ENCODE measurements around the gene C17orf50. TPM values are rescaled to one million over a fixed set of nuclear protein-coding genes. Genes with fewer than 3 reads are reported as not detected.
A peak's percentile ranks its signal among the peaks of the same experiment; 100 is the strongest.

The C17orf50 gene
- total RNA-seq, 1 experiment from 2014 or later, result not detected

GRCh38 chr17:35732806-35733136, 27.9 kb upstream of the C17orf50 start:
- H3K4me1 Mint-ChIP-seq (ENCODE audit: insufficient read depth, unreplicated experiment), result peaks cover 8% of the 10 kb centered on the region
- no peak overlapping the region for H3K27ac Mint-ChIP-seq (ENCODE audit: low read depth, unreplicated experiment)
- CTCF ChIA-PET, result interaction anchor here (0.5 to 7.8 kb wide), 5 partner anchors 16 to 419 kb away, joined by 3 to 57 read pairs (median 3); no protein-coding TSS in a partner anchor
- peak overlapping the region; percentile 50 for H3K4me3 Mint-ChIP-seq (ENCODE audit: unreplicated experiment)
- intact Hi-C loops (cut with micrococcal nuclease), result no loop called here
- no peaks in the 10 kb centered on the region for H3K27me3 Mint-ChIP-seq (ENCODE audit: insufficient read depth, unreplicated experiment)
- POLR2A ChIA-PET, result no interaction called here
- H3K36me3 Mint-ChIP-seq (ENCODE audit: insufficient read depth, unreplicated experiment), result peaks cover 4% of the 10 kb centered on the region
- BruUV-seq (replicated peaks), result no TSS peak
- no peak for DNase-seq (ENCODE audit: unreplicated experiment)
- no peaks in the 10 kb centered on the region for H3K9me3 Mint-ChIP-seq (ENCODE audit: unreplicated experiment)
- TF ChIP-seq CTCF (IDR thresholded peaks at IDR 0.05; ENCODE audit: unreplicated experiment), result no peak

GRCh38 chr17:35733366-35733765, 27.3 kb upstream of the C17orf50 start:
- CTCF ChIA-PET, result interaction anchor here (0.5 to 7.8 kb wide), 4 partner anchors 15 to 1159 kb away, joined by 3 to 57 read pairs (median 4); no protein-coding TSS in a partner anchor
- TF ChIP-seq CTCF (IDR thresholded peaks at IDR 0.05; ENCODE audit: unreplicated experiment), result no peak
- Mint-ChIP-seq H3K27me3 (ENCODE audit: insufficient read depth, unreplicated experiment) (no peaks in the 10 kb centered on the region), H3K9me3 (ENCODE audit: unreplicated experiment) (no peaks in the 10 kb centered on the region), H3K36me3 (ENCODE audit: insufficient read depth, unreplicated experiment) (peaks cover 4% of the 10 kb centered on the region), H3K4me1 (ENCODE audit: insufficient read depth, unreplicated experiment) (peaks cover 6% of the 10 kb centered on the region), H3K27ac (ENCODE audit: low read depth, unreplicated experiment) (no peak overlapping the region), H3K4me3 (ENCODE audit: unreplicated experiment) (no peak overlapping the region)
- BruUV-seq (replicated peaks), result no TSS peak
- intact Hi-C loops (cut with micrococcal nuclease), result no loop called here
- POLR2A ChIA-PET, result no interaction called here
- no peak for DNase-seq (ENCODE audit: unreplicated experiment)

- Mint-ChIP-seq H3K4me1 (ENCODE audit: insufficient read depth, unreplicated experiment) (peaks cover 6% of the 10 kb centered on the region), H3K36me3 (ENCODE audit: insufficient read depth, unreplicated experiment) (peaks cover 4% of the 10 kb centered on the region), H3K27me3 (ENCODE audit: insufficient read depth, unreplicated experiment) (peaks cover 6% of the 10 kb centered on the region), H3K4me3 (ENCODE audit: unreplicated experiment) (no peak overlapping the region), H3K27ac (ENCODE audit: low read depth, unreplicated experiment) (no peak overlapping the region), H3K9me3 (ENCODE audit: unreplicated experiment) (no peaks in the 10 kb centered on the region)
- no peak for DNase-seq (ENCODE audit: unreplicated experiment)
- TF ChIP-seq CTCF (IDR thresholded peaks at IDR 0.05; ENCODE audit: unreplicated experiment), result no peak
- POLR2A ChIA-PET, result interaction anchor here (0.7 kb wide), 1 partner anchor 187 kb away, joined by 3 read pairs; no protein-coding TSS in a partner anchor
- CTCF ChIA-PET, result interaction anchor here (7.8 kb wide), 1 partner anchor 14 kb away, joined by 57 read pairs; no protein-coding TSS in a partner anchor
- intact Hi-C loops (cut with micrococcal nuclease), result no loop called here
- no TSS peak for BruUV-seq (replicated peaks)
Observed at GRCh38 chr17:35734396-35734795, 26.3 kb upstream of the C17orf50 start.

GRCh38 chr17:35735036-35735805, 25.5 kb upstream of the C17orf50 start:
- no peak overlapping the region for H3K4me3 Mint-ChIP-seq (ENCODE audit: unreplicated experiment)
- no peak overlapping the region for H3K27ac Mint-ChIP-seq (ENCODE audit: low read depth, unreplicated experiment)
- H3K4me1 Mint-ChIP-seq (ENCODE audit: insufficient read depth, unreplicated experiment), result peaks cover 6% of the 10 kb centered on the region
- H3K36me3 Mint-ChIP-seq (ENCODE audit: insufficient read depth, unreplicated experiment), result peaks cover 4% of the 10 kb centered on the region
- no peak for DNase-seq (ENCODE audit: unreplicated experiment)
- POLR2A ChIA-PET, result interaction anchor here (0.7 kb wide), 1 partner anchor 18 kb away, joined by 4 read pairs; no protein-coding TSS in a partner anchor
- no peaks in the 10 kb centered on the region for H3K9me3 Mint-ChIP-seq (ENCODE audit: unreplicated experiment)
- BruUV-seq (replicated peaks), result no TSS peak
- peaks cover 14% of the 10 kb centered on the region for H3K27me3 Mint-ChIP-seq (ENCODE audit: insufficient read depth, unreplicated experiment)
- intact Hi-C loops (cut with micrococcal nuclease), result no loop called here
- CTCF ChIA-PET, result interaction anchor here (1.3 to 7.8 kb wide), 2 partner anchors 13 kb away, joined by 4 to 57 read pairs; no protein-coding TSS in a partner anchor
- TF ChIP-seq CTCF (IDR thresholded peaks at IDR 0.05; ENCODE audit: unreplicated experiment), result no peak

All from MCF 10A (cell line).